Ishikawa (cell line): ENCODE measurements around the gene YEATS2.

Experiments used
- CEBPB ChIP-seq: IDR thresholded peaks from 2 replicates; pipeline ENCODE4 v1.6.1; 2012
- CREB1 ChIP-seq: IDR thresholded peaks from 2 replicates; pipeline ENCODE4 v1.6.1; 2012; ENCODE audit warnings: low read depth
- EGR1 ChIP-seq: IDR thresholded peaks from 2 replicates; pipeline ENCODE4 v1.6.1; 2012
- EP300 ChIP-seq: IDR thresholded peaks from 2 replicates; pipeline ENCODE4 v1.6.1; 2012; ENCODE audit warnings: borderline replicate concordance
- FOXM1 ChIP-seq: IDR thresholded peaks from 2 replicates; pipeline ENCODE4 v1.6.1; 2012; ENCODE audit warnings: low read depth, borderline replicate concordance
- NFIC ChIP-seq: IDR thresholded peaks from 2 replicates; pipeline ENCODE4 v1.6.1; 2012
- RAD21 ChIP-seq: IDR thresholded peaks from 2 replicates; pipeline ENCODE4 v1.6.1; 2012; ENCODE audit warnings: low read depth
- REST ChIP-seq: IDR thresholded peaks from 2 replicates; pipeline ENCODE4 v1.6.1; 2012; ENCODE audit warnings: low read depth, mild to moderate bottlenecking
- TAF1 ChIP-seq: IDR thresholded peaks from 2 replicates; pipeline ENCODE4 v1.6.1; 2012; ENCODE audit warnings: low read depth, mild to moderate bottlenecking
- TCF12 ChIP-seq: IDR thresholded peaks from 2 replicates; pipeline ENCODE4 v1.6.1; 2012; ENCODE audit warnings: low read depth
- TEAD4 ChIP-seq: IDR thresholded peaks from 2 replicates; pipeline ENCODE4 v1.6.1; 2012
- YY1 ChIP-seq: IDR thresholded peaks from 2 replicates; pipeline ENCODE4 v1.6.1; 2012; ENCODE audit warnings: low read depth
- ZBTB7A ChIP-seq: IDR thresholded peaks from 2 replicates; pipeline ENCODE4 v1.6.1; 2012; ENCODE audit warnings: low read depth
- TF ChIP-seq, protein P1 (sequence below): IDR thresholded peaks from 2 replicates; pipeline ENCODE4 v1.6.1; 2012
- TF ChIP-seq, protein P2 (sequence below): IDR thresholded peaks from 2 replicates; pipeline ENCODE4 v1.6.1; 2012

The YEATS2 gene

GRCh38 chr3:183796372-183796771, 98.8 kb downstream of the YEATS2 start:
- TF ChIP-seq EP300 = no peak
- no peak for TF ChIP-seq EGR1
- TF ChIP-seq, protein P1, sequence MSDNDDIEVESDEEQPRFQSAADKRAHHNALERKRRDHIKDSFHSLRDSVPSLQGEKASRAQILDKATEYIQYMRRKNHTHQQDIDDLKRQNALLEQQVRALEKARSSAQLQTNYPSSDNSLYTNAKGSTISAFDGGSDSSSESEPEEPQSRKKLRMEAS = no peak
- TF ChIP-seq, protein P2, sequence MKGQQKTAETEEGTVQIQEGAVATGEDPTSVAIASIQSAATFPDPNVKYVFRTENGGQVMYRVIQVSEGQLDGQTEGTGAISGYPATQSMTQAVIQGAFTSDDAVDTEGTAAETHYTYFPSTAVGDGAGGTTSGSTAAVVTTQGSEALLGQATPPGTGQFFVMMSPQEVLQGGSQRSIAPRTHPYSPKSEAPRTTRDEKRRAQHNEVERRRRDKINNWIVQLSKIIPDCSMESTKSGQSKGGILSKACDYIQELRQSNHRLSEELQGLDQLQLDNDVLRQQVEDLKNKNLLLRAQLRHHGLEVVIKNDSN = no peak
- no peak for TF ChIP-seq REST
- TF ChIP-seq TEAD4 = no peak

GRCh38 chr3:183797996-183798395, 100.4 kb downstream of the YEATS2 start:
- TF ChIP-seq TAF1 (no peak), ZBTB7A (no peak), RAD21 (no peak), CREB1 (no peak), TCF12 (no peak), EP300 (no peak)
- TF ChIP-seq, protein P1 = no peak
- TF ChIP-seq, protein P2 = no peak

DNA sequence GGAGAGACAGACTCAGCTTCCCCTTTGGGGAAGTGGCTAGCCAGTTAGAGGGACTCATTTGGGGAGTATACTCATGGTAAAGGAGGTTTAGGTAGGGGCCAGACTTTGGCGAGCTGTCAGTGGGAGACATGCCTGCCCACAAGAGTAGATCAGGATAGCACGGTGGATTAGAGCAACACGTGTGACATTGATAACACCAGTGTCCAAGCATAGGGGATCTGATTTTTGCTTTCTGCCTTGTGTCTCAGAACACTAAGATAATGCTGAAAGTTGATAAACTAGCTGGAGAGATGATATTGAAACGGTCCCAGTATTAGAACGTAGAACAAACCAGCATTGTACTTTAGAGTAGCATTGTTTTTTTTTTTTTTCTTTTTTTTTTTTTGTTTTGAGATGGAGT, 101.9 kb downstream of the YEATS2 start:
- TF ChIP-seq EP300 (no peak), ZBTB7A (no peak), YY1 (no peak)

DNA sequence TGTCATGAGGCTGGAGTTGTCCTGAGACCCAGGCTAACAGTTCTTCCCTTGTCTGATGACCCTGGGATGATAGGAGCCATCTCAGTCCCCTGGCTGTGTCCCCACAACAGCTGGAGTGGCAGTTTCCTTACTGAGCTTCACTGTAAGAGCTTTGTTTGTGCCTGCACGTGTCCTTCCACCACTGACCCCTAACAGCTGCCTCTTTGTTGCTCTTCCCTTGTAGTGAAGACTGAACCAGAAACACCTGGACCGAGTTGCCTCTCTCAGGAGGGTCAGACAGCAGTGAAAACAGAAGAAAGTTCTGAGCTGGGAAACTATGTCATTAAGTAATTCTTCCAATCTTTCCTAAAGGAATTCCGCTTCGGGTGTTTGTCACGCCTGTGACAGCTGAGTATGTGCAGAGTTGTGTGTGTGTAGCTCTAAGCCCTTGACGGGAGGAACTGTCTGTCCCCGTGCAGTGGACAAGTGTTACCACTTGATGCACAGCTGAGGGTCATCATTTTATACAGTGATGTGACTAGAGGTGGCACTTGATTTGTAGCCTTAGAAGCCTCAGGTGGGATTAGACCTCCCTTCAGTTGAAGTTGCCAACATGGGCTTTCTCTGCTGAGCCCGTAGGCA, 102.8 kb downstream of the YEATS2 start:
- TF ChIP-seq EP300 (no peak), TEAD4 (no peak), CEBPB (no peak), CREB1 (no peak), REST (no peak)

DNA sequence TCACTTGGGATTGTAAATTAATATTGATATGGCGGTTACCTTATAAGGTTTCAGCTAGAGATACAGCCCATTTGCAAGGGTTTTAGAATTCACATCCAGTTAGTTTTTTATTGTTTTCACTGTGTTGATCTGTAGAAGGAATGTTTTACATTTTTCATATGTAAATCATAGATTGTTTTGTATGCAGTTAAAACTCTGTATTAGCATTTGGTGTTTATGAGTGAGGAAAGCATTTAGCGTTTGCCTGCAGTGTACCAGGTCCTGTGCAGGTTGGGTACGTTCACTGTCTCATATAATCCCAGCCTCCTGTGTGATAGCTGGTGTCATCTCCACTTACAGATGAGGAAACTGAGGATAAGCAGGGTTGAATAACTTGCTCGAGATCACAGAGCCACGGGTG, 104.0 kb downstream of the YEATS2 start:
- no peak for TF ChIP-seq TCF12
- TF ChIP-seq CREB1 = no peak
- TF ChIP-seq RAD21 = no peak

- TF ChIP-seq REST (no peak), CEBPB (no peak), TEAD4 (no peak), RAD21 (no peak), NFIC (no peak), FOXM1 (no peak), EGR1 (no peak), TCF12 (no peak), TAF1 (no peak), EP300 (no peak)
- TF ChIP-seq, protein P1 = no peak
- TF ChIP-seq, protein P2 = no peak
Measured at GRCh38 chr3:183802989-183803388, 105.4 kb downstream of the YEATS2 start.
